GOT3 (cell line): ENCODE measurements around the gene LYZL1.
"Not testable (repeated sequence)": the region's sequence is repeated elsewhere in the genome, so short reads cannot be mapped to it uniquely, and the experiment has no call there.

Experiments used
- DNase-seq: peaks from one replicate; lab custom pipeline; 2025; ENCODE audit warnings: mixed read lengths; lab: John Stamatoyannopoulos, UW

The LYZL1 gene

DNA sequence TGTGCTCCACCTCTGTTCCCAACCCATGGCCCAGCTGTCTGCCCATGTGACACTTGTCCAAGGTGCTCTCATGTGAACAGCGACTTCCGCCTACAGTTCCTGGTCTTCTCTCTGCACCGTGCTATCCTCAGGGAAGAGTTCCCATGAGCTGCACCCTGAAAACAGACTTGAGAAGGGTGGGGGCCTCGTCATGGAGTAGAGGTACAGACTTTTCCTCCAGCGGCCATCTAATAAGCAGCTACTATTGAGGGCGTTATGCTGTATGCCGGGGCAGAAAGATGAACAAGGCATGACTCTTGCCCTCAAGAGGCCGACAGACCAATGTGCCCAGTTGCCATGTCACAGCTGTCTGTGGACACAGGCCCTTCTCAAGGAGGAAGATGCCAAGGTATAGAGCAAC lies 25.4 kb upstream of the LYZL1 start:
- no peak for DNase-seq

DNA sequence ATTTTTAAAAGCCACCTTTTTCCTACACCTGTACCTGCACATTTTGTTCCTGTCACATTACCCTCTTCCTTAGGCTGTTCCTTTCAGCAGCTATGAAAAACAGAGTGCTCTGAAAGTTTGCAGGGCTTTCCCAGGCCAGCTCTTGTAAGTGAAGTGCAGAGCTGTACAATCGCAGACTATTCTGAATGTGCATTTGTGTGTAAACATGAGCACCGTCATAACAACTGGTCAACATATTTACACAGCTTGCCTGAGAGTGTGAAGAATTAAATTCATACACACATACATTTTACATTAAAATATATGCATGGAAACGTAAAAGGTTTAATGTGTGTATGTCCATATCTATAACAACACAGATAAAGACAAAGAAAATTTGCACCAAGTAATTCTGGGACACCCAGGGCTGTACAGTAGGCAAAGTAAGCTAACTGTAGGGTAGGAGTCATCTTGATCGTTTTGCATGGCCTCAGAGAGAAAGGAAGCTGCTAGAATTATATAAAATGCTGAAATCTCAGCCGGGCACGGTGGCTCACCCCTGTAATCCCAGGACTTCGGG lies 23.6 kb upstream of the LYZL1 start:
- no peak for DNase-seq

DNA sequence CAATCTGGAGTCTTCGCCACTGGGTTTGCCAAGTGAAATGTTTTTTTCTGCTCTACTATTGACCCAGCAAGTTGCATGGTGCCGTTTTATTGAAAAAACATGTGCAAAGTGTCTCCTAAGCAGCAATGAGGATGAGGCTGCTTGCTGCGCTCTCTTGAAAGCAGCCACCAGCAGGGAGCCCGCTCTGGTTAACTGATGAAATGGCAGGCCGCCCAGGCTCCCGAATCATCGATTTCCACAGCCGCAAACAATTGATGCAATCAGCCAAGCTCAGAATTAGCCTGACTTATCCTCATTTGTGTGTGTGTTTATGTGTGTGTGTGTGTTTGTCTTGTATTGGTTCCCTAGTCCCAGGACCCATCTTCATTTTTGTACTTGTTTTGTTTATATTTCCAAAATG lies 22.2 kb upstream of the LYZL1 start:
- no peak for DNase-seq

DNA sequence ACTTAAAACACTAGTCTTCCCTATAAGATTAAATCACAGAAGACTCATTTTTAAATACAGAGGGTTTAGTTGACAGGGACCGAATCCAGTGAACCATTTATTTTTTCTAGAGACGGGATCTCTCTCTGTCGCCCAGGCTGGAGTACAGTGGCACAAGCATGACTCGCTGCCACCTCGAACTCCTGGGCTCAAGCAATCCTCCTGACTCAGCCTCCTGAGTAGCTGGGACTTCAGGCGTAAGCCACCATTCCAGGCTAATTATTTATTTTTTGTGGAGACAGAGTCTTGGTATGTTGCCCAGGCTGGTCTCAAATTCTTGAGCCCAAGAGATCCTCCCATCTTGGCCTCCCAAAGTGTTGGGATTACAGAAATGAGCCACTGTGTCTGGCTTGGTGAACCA lies 20.9 kb upstream of the LYZL1 start:
- no peak for DNase-seq

DNA sequence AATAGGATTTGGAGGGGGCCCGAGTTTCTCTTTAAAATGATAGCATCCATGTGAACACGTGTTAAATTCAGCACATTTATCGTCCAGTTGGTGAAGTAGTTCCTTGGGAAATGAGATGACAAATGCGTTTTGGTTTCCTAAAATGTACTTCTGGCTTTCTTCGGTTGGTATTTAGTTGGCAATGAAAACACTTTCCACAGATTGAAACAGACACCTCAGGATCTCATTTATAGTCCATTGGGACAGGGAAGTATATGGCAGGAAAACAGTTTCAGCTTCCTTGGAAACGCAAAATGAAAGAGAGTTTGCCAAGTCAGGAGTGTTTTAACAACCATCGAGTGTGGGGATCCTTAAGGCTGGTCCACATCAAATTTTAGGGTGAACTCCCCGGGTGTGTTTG lies 19.4 kb upstream of the LYZL1 start:
- no peak for DNase-seq

DNA sequence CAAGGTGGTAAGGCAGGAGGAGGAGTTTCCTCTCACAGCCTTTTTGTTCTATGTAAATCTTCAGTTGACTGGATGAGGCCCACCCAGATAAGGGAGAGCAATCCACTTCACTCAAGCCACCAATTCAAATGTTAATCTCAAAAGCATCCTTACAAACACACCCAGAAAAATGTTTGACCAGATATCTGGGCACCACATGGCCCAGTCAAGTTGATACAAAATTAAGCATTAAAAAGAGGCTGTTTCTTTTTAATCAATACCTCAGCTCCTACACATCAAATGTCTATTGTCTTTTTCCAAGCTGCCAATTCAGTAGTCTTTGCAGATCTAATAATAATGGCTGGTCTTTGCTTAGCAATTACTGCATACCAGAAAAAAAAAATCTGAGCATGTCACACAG lies 18.0 kb upstream of the LYZL1 start:
- no peak for DNase-seq

DNA sequence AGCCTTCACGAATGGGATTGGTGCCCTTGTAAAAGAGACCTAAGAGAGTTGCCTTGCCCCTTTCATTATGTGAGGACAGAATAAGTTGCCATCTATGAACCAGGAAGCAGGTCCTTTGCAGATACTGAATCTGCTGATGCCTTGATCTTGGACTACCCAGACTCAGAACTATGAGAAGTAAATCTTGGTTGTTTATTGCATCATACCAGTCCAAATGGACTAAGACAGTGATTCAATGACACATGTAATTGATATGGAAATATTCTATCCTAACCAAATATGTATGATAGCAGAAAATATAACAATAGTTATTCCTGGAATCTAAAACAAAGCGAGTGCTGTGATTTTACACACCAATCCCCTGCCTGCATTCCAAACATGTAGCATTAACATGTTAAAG lies 17.0 kb upstream of the LYZL1 start:
- no peak for DNase-seq

DNA sequence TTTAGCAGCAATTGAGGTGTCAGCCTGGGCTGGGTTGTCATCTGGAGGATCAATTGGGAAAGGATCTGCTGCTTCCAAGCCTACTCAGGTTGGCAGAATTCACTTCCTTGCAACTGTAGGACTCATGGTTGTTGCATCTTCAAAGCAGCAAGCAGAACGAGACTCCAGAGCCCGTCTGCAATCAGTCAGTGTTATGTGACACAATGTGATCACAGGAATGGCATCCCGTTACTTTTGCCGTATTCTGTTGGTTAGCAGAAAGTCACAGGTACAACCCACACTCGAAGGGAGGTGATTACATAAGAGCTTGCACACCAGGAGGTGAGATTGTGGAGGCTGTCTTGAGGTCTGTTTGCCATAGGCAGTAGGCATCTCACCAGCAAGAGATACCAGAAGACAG lies 15.4 kb upstream of the LYZL1 start:
- DNase-seq, result no peak

DNA sequence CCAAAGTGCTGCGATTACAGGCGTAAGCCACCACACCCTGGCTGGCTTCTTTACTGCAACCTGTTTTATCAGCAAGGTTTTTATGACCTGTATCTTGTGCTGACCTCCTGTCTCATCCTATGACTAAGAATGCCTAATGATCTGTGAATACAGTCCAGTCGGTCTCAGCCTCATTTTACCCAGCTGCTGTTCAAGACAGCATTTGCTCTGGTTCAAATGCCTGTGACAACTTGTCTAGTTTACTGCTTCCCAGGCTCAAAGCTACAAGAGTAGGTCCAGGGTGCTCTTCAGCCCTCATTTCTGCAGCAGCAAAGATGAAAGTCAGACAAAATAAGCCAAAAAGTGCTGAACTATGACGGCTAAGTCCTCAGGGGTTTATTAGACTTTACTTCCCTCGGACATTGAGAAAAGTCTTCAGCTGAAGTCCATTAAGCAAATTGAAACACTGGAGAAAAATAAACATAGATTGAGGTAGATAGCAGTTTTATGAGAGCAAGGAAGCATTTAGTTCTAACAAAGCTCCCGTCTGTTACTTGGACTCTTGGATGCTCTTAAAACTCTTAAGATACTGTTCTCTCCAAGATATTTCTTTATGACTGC lies 12.5 kb upstream of the LYZL1 start:
- DNase-seq, result no peak

DNA sequence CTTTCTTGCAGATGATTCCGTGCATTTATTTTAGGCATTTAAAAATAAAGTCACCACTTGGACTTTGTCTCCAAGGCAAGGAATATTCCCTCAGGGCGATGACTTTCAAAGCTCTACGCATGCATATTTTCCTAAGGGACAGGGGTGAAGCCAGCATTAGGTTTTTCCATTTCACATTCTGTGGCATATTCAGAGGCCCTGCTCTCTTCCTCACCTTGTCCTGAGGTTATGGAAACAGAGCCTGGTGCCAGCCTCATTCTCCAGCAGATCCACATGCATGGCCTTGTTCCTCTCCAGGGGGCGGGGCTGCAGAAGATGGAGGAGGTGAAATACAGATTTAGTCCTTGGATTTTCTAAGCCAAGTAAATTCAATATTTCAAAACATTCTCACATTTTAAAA lies 11.6 kb upstream of the LYZL1 start:
- DNase-seq, result no peak

DNA sequence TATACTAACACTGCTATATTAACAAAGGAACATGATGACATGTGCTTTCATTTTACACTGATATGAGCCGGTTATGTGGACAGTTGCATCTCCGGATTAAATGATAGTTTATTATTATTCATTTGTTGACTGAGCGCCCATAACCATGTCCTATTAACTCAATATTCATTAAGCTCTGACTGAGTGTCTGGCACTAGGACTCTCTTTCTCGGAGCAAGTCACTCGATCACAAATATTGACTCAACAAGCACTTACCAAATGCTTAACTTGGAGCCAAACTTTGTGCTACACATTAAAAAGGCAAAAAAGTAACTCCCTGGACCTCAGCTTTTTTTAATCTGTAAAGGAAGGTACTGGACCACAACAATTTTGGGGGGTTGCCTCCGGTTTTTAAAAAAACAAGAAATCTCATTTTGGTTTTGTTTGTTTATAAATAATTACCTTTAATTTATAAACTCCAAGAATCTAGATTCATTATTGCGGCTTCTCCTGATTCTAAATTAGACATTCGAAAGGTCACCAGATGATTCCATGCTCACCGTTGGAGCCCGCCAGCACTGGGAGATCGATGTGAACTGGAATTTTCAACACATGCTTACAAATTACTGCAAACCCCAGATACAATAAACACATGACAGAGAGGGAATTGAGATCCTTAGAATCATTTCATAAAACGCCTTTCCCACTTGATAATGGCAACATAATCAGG lies 8.9 kb upstream of the LYZL1 start:
- no peak for DNase-seq

DNA sequence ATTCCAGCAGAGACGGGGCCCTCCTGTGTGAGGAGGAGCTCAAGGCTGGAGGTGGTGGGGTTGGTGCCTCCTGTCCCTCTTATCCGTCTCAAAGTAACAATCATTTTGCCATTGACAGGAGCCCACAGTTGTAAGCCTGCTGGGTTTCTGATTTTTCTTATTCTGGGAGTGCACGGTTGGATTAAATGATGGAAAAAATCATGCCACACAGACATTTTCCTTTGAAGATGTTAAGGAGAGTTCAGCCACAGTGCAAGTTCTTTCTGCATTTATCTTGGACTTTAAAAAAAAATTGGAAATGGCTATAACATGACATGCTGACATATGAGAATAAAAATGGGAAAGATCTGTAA lies 8.4 kb upstream of the LYZL1 start:
- no peak for DNase-seq

DNA sequence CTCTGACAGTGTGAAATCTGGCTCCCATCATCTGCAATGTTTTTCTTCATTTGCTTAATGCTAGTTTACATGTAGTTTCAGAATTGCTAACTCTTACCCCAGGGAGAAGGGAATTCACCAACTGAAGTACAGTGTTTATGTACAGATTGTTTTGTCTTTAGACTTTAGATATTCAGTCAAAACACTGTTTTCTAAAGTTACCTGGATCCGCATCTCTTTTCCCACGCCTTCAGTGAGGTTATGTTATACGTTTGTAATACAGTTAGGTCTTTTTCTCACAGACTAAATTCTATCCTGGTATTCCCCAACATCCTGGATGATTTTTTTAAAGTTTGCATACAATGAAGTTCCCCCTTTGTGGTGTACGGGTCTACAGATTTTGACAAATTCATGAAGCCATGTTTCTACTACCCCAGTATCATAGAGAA lies 3.2 kb upstream of the LYZL1 start:
- DNase-seq, result no peak

DNA sequence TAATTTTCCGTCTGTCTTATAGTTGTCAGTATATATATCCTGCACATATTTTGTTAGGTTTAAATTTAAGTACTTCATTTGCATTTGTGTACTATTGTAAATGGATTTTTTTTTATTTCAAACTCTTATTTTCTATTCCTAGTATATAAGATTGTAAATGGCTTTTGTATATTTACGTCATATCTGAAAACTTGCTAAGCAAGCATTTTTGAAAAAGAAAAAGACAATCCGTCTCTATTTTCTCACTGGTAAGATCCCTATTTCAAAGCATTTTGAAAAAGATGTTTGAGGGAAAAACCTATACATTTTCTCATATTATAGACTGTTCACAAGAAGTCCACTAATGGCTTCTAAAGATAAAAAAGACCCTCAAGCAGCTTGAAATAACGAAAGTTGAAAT lies 1.2 kb upstream of the LYZL1 start:
- DNase-seq, result no peak

DNA sequence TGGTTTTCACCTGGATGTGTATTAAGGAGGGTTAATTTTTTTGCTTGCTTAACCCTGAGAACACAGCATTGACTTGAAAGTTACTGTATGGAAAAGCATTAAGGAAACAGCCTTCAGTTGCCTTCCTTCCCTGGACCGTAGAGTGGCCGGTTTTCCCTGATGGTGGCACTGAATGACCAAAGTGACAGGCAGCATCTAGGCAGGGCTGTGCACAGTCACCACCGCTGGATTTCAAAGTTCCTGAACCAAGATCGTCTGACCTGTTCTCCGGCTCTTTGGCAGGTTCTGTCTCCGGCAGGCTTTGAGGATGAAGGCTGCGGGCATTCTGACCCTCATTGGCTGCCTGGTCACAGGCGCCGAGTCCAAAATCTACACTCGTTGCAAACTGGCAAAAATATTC lies 2.7 kb downstream of the LYZL1 start:
- DNase-seq, result not testable (repeated sequence)

DNA sequence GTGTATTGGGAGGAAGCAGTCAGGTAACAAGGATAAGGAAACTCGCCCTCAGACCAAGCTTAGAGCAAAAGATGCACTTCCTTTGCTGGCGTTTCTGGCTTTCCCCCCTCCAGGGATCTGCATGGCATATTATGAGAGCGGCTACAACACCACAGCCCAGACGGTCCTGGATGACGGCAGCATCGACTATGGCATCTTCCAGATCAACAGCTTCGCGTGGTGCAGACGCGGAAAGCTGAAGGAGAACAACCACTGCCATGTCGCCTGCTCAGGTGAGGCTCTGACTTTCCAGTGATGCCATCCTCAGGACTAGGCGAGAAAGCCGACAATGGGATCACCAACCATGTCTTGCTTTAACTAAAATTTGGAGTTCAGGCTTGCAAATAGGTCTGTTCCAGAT lies 3.5 kb downstream of the LYZL1 start:
- not testable (repeated sequence) for DNase-seq

DNA sequence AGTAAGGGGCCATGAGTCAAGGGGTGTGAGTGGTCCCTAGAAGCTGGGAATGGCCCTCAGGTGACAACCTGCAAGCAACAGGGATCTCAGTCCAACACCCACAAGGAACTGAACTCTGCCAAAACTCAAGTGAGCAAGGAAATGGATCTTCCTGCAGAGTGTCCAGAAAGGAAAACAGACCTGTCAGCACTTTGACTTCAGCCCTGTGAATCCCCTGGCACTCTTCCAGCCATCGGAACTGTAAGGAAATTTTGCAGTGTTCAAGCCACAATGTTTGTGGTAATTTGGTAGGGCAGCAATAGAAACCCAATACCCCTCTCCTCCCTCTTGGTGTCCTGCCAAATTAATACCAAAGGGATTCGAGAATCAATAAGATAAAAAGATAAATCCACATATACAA lies 6.9 kb downstream of the LYZL1 start:
- no peak for DNase-seq

DNA sequence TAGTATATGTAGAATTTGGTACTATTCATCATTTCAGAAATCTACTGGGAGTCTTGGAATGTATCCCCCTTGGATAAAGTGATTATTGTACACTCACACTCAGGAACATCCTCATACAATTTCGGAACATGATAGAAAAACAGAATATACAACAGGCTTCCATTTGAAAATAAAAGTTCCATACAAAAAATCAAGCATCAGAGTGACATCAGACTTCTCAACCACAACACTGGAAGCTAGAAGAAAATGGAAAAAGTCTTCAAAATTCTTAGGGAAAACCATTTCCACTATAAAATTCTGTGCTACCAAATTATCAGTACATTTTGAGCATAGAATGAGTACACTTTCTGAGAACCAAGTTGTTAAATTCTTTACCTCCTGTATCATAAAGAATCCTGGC lies 8.8 kb downstream of the LYZL1 start:
- DNase-seq, result no peak

DNA sequence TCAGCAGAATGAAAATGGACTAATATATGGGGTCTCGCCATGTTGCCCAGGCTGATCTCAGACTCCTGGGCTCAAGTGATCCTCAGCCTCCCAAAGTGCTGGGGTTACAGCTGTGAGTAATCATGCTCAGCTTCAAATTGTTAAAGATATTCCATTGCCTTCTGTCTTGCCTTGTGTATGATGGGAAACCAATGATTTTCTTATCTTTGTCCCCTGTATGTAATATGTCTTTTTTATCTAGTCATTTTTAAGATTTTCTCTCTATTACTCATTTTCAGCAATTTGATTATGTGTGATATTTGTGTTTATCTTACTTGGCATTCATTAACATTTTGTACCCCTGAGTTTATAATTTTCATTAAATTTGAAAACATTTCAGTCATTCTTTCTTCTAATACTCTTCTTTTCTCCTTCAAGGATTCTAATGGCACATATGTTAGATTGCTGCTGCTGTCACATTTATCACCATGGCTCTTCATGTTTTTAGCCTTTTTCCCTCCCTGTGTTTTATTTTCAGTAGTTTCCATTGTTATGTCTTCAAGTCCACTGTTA lies 12.6 kb downstream of the LYZL1 start:
- no peak for DNase-seq

DNA sequence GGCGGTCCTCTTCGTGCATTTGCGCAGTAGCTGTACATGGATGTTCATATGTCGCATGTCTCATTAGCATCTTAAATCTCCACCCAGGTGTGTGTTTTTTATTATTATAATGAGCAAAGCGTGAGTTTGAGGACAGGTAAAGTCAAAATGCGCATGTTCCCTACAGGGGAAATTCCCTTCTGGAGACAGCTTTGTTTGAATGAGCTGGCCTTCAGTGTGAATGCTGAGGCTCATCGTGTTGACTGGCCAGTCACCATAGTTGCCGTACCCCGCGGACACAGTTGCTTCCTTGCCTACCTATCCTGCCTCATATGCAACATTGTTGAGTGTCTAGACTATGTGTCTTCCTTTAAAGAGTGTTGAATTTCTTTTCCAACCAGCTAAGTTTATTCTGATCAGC lies 13.6 kb downstream of the LYZL1 start:
- DNase-seq, result no peak

DNA sequence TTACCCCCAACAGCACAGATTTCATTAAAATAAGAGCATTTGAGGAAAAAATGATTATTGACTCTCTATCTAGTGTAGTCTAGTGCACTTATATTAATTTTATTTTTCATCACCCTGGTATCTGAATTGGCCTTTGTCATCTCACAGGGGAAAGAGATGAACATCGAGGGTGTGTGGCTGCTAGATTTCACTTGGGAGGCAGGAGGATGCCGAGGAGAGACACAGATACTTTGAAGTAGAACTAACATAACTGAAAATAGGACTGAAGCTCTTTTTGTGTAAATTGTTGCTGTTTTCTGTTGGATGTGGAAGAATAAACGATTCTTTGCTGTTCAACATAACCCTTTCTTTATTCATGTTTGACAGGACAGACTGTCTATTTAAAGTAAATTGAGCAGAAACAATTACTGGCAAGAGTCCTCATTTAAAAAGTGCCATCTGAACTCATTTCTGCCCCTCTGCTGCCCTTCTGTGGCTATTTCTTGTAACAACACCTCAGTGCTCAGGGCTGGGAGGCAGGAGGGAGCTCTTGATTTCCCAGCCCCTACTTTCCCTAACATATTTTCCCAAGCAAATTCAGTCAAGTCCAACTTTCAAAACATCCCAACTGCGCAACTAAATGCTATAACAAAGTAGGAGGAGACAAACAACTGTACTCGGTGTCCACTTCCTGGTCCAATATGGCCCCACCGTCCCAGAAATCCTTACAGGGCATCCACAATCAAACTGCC lies 15.6 kb downstream of the LYZL1 start:
- peak; percentile 5 for DNase-seq

DNA sequence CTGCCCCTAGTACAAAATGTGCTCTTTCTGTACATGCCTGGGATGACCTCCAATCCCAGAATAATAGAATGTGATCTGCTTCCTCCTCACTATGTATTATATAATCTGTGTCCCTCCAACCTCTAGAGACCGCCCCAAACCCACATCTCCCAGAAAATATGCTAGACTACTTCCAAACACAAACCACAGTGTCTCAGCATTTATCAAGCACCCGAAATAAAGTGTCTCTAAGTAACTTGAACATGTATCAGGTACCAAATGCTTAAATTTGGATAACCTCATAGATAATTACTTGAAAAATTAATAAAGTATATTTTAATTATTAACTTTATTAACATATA lies 16.1 kb downstream of the LYZL1 start:
- no peak for DNase-seq

DNA sequence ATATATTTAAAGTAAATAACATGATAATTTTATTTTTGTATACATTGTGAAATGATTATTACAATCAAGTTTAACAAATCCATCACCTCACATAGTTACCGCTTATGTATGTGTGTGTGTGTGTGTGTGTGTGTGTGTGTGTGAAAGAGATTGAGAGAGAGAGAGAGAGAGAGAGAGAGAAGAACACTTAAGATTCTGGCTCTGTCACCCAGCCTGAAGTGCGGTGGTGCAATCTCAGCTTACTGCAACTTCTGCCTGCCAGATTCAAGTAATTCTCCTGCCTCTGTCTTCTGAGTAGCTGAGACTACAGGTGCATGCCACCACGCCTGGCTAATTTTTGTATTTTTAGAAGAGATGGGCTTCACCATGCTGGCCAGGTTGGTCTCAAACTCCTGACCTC lies 17.8 kb downstream of the LYZL1 start:
- DNase-seq, result no peak
